Activated CD4-positive, alpha-beta memory T cell treated with anti-CD3 and anti-CD28 coated beads, Interleukin-2, amount 10 ng/mL, durations not matched to agents 7 days and 5 days (primary cell): ENCODE measurements around the gene CCDC171. TPM values are rescaled to one million over a fixed set of nuclear protein-coding genes. Genes with fewer than 3 reads are reported as not detected.

ENCODE experiments used
- CTCF ChIA-PET: fragments of 350-600 bp; sonication (Branson Sonifier 250); formaldehyde crosslinking; loops from one replicate; lab custom pipeline; 2021; ENCODE audit warnings: antibody characterized with exemption, inconsistent platforms; lab: Charles Lee
- POLR2A ChIA-PET: fragments of 350-600 bp; sonication (Branson Sonifier 250); formaldehyde crosslinking; loops from one replicate; lab custom pipeline; 2021; ENCODE audit warnings: antibody characterized with exemption; lab: Charles Lee
- DNase-seq: peaks from one replicate; pipeline ENCODE4 v3.0.0-alpha.2; 2020
- H3K27ac Mint-ChIP-seq: one replicate; pipeline ENCODE4 v1.8.0; 2021; ENCODE audit warnings: mild to moderate bottlenecking, mixed read lengths
- H3K27me3 Mint-ChIP-seq: one replicate; pipeline ENCODE4 v1.8.0; 2021; ENCODE audit warnings: mixed read lengths
- H3K36me3 Mint-ChIP-seq: one replicate; pipeline ENCODE4 v1.8.0; 2021; ENCODE audit warnings: low read depth, mixed read lengths
- H3K4me1 Mint-ChIP-seq: one replicate; pipeline ENCODE4 v1.8.0; 2021; ENCODE audit warnings: mixed read lengths
- H3K4me3 Mint-ChIP-seq: one replicate; pipeline ENCODE4 v1.8.0; 2021; ENCODE audit warnings: mild to moderate bottlenecking, mixed read lengths
- H3K9me3 Mint-ChIP-seq: one replicate; pipeline ENCODE4 v1.8.0; 2021; ENCODE audit warnings: mixed read lengths
- total RNA-seq, 2 experiments: library from RNA; stranded (reverse); gene quantifications; one replicate each; pipeline ENCODE4 v1.2.3, GENCODE V29; 2021

Gene CCDC171
- total RNA-seq, 2 experiments from 2014 or later = 2.1 to 2.5 TPM

DNA sequence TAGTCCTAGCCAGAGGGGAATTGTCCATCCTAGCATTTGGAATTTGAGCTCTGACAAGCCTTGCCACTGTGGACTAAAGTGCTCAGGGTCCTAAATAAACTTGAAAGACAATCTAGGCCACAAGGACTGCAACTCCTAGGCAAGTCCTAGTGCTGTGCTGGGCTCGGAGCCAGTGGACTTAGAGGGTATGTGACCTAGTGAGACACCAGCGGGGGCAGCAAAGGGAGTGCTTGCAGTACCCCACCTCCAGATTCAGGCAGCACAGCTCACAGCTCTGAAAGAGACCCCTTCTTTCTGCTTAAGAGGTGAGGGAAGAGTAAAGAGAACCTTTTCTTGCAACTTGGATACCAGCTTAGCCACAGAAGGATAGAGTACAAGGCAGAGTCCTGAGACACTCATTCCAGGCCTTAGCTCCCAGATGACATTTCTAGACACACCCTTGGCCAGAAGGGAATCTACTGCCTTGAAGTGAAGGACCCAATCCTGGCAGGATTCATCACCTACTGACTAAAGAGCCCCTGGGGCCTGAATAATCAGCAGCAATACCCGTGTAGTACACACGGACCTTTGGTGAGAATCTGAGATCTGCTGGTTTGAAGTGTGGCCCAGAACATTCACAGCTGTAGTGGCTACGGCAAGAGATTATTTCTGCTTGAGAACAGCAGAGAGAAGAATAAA, 164.6 kb downstream of the CCDC171 start:
- H3K9me3 Mint-ChIP-seq = no peaks in the 10 kb centered on the region
- no peaks in the 10 kb centered on the region for H3K36me3 Mint-ChIP-seq
- no peak for DNase-seq
- POLR2A ChIA-PET = no interaction called here
- no peak overlapping the region for H3K27ac Mint-ChIP-seq
- H3K4me3 Mint-ChIP-seq = no peak overlapping the region
- H3K27me3 Mint-ChIP-seq = no peaks in the 10 kb centered on the region
- H3K4me1 Mint-ChIP-seq = no peaks in the 10 kb centered on the region
- CTCF ChIA-PET = no interaction called here

DNA sequence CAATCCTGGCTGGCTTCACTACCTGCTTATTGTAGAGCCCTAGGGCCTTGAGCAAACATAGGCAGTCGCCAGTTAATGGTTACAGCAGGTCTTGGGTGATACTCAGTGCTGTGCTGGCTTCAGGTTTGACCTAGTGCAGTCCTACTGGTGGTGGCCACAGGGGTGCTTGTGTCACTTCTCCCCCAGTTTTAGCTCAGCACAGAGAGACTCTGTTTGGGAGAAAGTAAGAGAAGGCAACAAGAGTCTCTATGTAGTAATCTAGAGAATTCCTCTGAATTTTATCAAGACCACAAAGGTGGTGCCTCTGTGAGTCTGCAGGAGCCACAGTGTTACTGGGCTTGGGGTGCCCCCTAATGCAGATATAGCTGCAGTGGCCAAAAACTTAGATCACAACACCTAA, 165.6 kb downstream of the CCDC171 start:
- no peaks in the 10 kb centered on the region for H3K27me3 Mint-ChIP-seq
- no peak for DNase-seq
- no peaks in the 10 kb centered on the region for H3K36me3 Mint-ChIP-seq
- no peaks in the 10 kb centered on the region for H3K4me1 Mint-ChIP-seq
- H3K9me3 Mint-ChIP-seq = no peaks in the 10 kb centered on the region
- CTCF ChIA-PET = no interaction called here
- H3K27ac Mint-ChIP-seq = no peak overlapping the region
- H3K4me3 Mint-ChIP-seq = no peak overlapping the region
- POLR2A ChIA-PET = no interaction called here

DNA sequence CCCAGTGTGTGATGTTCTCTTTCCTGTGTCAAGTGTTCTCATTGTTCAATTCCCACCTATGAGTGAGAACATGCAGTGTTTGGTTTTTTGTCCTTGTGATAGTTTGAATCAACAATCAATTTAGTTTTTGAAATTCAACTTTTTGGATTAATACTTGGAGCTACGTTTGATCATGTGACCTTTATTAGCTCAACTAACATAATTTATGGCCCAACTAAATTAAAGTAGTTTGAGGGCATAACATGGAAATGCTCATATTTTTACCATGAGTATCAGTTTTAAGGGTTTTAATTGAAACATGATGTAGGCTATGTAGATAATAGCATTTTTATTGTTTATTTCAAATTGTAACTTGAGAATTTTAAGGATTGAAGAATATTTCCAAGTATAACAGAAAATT, 168.0 kb downstream of the CCDC171 start:
- Mint-ChIP-seq H3K36me3 (no peaks in the 10 kb centered on the region), H3K4me3 (no peak overlapping the region), H3K9me3 (no peaks in the 10 kb centered on the region), H3K27me3 (no peaks in the 10 kb centered on the region), H3K27ac (no peak overlapping the region), H3K4me1 (no peaks in the 10 kb centered on the region)
- ChIA-PET POLR2A (no interaction called here), CTCF (no interaction called here)
- DNase-seq = no peak

DNA sequence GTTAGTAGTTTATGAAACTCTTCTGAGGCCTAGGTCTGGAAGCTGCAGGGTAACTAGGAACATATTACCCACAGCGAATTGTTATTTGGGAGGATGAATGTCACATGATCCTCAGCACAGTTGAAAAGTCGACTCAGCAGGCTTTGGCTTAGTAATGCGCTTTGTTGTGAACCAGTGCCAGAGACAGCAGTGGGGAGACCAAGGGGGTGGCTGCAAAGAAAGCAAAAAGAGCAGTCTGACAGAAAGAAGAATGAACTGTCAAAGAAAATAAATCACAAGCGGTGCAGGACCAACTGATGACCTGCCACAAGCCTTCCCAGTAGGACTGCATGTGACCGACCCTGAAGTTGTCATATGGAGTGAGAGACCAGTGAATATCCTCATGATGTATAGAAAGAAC, 170.0 kb downstream of the CCDC171 start:
- no peaks in the 10 kb centered on the region for H3K4me1 Mint-ChIP-seq
- no peaks in the 10 kb centered on the region for H3K9me3 Mint-ChIP-seq
- H3K4me3 Mint-ChIP-seq = no peak overlapping the region
- no peaks in the 10 kb centered on the region for H3K27me3 Mint-ChIP-seq
- no peaks in the 10 kb centered on the region for H3K36me3 Mint-ChIP-seq
- CTCF ChIA-PET = no interaction called here
- POLR2A ChIA-PET = no interaction called here
- no peak for DNase-seq
- H3K27ac Mint-ChIP-seq = no peak overlapping the region

DNA sequence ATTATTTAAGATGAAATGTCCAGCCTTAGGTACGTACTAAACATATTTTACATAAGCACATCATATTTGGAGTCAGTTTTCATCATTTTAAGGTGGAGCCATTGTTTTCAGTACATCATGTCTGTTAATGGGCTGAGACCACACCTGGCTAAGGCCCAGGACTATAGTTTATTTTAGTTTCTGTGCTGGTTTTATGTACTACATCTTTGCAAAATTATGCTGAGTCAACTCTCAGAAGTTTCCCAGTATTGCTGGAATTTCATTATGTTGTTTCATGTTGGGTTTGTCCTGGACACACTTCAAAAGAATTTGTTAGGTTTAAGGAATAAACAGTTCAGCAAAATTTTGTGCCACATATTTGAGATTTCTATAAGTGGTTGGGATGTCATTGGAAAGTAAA, 171.2 kb downstream of the CCDC171 start:
- no peaks in the 10 kb centered on the region for H3K4me1 Mint-ChIP-seq
- POLR2A ChIA-PET = no interaction called here
- no peaks in the 10 kb centered on the region for H3K36me3 Mint-ChIP-seq
- no peak overlapping the region for H3K4me3 Mint-ChIP-seq
- CTCF ChIA-PET = no interaction called here
- H3K27me3 Mint-ChIP-seq = no peaks in the 10 kb centered on the region
- no peak overlapping the region for H3K27ac Mint-ChIP-seq
- DNase-seq = no peak
- H3K9me3 Mint-ChIP-seq = no peaks in the 10 kb centered on the region

DNA sequence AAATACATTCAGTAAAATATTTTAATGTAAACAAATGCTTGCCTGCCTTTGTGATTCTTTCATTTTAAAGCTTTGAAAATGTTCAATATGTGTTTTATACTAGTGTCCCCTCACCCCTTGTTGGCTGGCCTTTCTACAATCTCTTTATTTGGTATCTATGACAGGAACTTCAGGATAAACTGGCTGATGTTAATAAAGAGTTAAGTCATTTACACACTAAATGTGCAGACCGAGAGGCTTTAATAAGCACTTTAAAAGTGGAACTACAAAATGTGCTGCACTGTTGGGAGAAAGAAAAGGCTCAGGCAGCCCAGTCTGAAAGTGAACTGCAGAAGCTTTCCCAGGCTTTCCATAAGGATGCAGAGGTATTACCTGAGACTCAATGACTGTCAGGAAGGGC, 171.8 kb downstream of the CCDC171 start:
- Mint-ChIP-seq H3K4me3 (no peak overlapping the region), H3K36me3 (no peaks in the 10 kb centered on the region), H3K4me1 (no peaks in the 10 kb centered on the region), H3K27ac (no peak overlapping the region), H3K27me3 (no peaks in the 10 kb centered on the region), H3K9me3 (no peaks in the 10 kb centered on the region)
- no peak for DNase-seq
- ChIA-PET POLR2A (no interaction called here), CTCF (no interaction called here)

DNA sequence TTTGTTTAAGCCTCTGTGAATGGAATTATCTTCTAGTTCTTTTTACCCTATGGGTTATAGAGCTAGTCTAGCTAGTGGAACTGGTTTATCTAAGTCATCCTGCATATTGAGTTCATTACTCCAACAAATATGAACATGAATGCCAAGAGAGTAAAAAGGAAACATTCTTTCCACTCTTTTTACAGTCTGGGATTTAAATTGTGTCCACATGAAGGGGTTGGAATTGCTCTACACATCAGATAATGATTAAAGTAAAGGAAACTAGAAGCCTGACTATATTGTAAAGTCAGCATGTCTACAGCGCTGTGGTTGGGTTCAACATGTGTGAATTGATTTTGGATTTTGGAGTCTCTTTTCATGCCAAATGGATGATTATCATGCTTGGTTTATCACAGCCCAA, 173.1 kb downstream of the CCDC171 start:
- Mint-ChIP-seq H3K9me3 (no peaks in the 10 kb centered on the region), H3K4me1 (no peaks in the 10 kb centered on the region), H3K27me3 (no peaks in the 10 kb centered on the region), H3K36me3 (no peaks in the 10 kb centered on the region), H3K27ac (no peak overlapping the region), H3K4me3 (no peak overlapping the region)
- no peak for DNase-seq
- ChIA-PET CTCF (no interaction called here), POLR2A (no interaction called here)

DNA sequence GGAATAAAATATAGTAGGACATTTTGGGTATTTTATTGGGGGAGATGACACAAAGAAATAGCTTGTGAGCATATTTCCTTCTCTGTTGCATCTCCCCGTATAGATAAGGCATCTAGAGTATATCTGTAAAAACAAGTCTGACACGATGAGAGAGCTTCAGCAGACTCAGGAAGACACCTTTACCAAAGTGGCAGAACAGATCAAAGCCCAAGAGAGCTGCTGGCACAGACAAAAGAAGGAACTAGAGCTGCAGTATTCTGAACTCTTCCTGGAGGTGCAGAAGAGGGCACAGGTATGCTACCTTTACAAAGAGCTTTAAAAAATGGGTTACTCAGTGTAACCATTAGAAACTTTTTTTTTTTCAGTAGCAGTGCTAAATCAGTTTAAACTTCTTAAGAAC, 176.7 kb downstream of the CCDC171 start:
- H3K4me3 Mint-ChIP-seq = no peak overlapping the region
- H3K27ac Mint-ChIP-seq = no peak overlapping the region
- H3K27me3 Mint-ChIP-seq = no peaks in the 10 kb centered on the region
- no peaks in the 10 kb centered on the region for H3K36me3 Mint-ChIP-seq
- CTCF ChIA-PET = no interaction called here
- POLR2A ChIA-PET = interaction anchor here (0.6 kb wide), 1 partner anchor 16 kb away, joined by 3 read pairs; no protein-coding TSS in a partner anchor
- no peak for DNase-seq
- H3K9me3 Mint-ChIP-seq = no peaks in the 10 kb centered on the region
- no peaks in the 10 kb centered on the region for H3K4me1 Mint-ChIP-seq

DNA sequence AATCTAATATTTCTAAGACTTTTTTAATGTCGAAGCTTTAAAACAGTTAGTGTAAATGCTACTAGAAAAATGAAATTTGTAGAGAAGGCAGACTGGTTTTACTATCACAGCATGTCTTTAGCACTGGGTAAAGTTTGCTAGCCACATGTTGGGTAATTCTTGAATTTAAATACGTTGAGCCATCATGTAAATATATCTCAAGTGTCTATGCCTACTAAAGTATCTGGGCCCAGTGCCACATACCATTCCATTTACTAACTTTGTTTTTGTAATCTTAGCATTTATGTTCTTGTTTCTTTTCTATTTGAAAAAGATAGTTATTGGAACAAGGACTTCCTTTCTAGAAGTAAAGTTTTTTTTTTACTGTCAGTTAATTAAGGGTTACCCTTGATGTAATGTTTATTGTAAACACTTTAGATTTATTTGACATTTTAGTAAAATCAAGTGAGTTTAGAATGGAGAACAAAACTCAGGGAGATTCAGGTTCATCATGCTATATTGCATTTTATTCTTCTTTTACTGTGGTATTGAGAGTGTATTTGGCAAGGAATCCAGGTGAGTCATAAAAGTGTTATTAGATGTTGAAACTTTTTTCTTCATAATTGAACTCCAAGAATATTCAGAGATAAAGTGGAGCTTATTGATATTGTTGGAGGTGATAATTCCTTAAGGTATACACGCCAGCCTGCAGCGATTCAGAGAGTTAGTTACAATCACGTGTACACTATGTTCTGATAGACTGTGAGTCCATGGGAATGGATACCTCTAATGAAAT, 182.4 kb downstream of the CCDC171 start:
- no peak overlapping the region for H3K27ac Mint-ChIP-seq
- H3K36me3 Mint-ChIP-seq = no peaks in the 10 kb centered on the region
- CTCF ChIA-PET = no interaction called here
- no peaks in the 10 kb centered on the region for H3K9me3 Mint-ChIP-seq
- H3K4me3 Mint-ChIP-seq = no peak overlapping the region
- H3K27me3 Mint-ChIP-seq = no peaks in the 10 kb centered on the region
- POLR2A ChIA-PET = no interaction called here
- no peak for DNase-seq
- no peaks in the 10 kb centered on the region for H3K4me1 Mint-ChIP-seq

DNA sequence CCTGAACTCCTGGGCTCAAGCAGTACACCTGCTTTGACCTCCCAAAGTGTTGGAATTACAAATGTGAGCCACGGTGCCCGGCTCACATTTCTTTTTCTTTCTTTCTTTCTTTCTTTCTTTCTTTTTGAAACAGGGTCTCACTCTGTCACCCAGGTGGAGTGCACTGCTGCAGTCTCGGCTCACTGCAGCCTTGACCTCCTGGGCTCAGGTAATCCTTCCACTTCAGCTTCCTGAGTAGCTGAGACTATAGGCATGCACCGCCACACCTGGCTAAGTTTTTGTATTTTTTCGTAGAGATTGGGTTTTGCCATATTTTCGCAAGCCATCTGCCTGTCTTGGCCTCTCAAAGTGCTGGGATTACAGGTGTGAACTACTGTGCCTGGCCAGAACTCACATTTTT, 183.7 kb downstream of the CCDC171 start:
- Mint-ChIP-seq H3K4me1 (no peaks in the 10 kb centered on the region), H3K9me3 (no peaks in the 10 kb centered on the region), H3K36me3 (no peaks in the 10 kb centered on the region), H3K4me3 (no peak overlapping the region), H3K27me3 (no peaks in the 10 kb centered on the region), H3K27ac (no peak overlapping the region)
- CTCF ChIA-PET = no interaction called here
- no peak for DNase-seq
- POLR2A ChIA-PET = no interaction called here

DNA sequence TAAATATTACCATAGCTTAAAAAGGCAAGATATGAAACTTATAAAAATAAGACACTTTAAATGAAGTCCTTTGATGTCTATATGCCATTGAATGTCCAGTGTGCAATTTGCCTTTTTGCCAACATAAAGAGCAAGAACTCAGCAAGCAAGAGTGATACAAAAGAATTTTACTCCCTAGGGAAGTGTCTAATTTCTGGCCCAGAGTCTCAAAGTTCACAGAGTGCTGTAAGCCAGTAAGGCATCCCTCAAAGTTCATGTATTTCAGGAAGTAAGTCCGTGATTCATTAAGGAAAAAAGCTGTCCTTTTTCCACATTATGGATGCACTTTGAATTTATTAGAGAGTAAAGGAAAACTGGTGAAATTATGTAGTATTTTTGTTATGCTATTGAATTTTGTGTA, 185.2 kb downstream of the CCDC171 start:
- ChIA-PET CTCF (no interaction called here), POLR2A (no interaction called here)
- Mint-ChIP-seq H3K36me3 (no peaks in the 10 kb centered on the region), H3K9me3 (no peaks in the 10 kb centered on the region), H3K27me3 (no peaks in the 10 kb centered on the region), H3K27ac (no peak overlapping the region), H3K4me1 (no peaks in the 10 kb centered on the region), H3K4me3 (no peak overlapping the region)
- no peak for DNase-seq

DNA sequence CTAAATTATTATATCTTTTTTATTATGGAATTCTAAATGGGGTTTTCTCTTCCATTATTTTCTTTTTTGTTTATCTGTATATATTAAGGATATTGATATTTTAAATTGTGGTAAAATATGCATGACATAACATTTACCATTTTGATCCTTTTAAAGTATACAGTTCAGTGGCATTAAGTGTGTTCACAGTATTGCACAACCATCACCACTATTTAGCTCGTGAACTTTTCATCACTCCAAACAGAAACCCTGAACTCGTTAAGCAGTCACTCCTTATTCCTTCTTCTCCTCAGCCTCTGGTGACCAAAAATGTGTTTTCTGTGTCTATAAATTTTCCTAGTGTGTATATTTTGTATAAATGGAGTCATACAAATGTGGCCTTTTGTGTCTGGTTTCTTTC, 188.2 kb downstream of the CCDC171 start:
- no peak for DNase-seq
- no peaks in the 10 kb centered on the region for H3K27me3 Mint-ChIP-seq
- POLR2A ChIA-PET = no interaction called here

DNA sequence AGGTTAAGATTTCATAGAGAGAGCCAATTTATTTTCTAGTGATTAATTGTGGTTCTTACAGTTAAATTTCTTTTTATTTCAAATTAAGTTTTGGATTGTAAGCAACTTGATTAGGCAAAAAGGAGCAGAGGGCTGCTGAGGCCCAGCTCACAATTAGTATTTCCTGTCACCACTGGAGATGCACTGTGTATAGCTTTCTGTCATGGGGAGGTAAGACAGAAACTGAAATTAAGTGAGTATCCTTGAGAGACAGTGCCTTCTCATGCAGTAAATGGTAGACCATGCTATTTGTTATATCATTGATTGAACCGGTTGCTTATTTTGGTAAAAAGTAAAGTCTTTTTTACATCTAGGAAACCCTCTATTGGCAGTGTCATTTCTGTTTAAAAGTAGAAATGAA, 190.7 kb downstream of the CCDC171 start:
- DNase-seq = no peak
- Mint-ChIP-seq H3K36me3 (no peaks in the 10 kb centered on the region), H3K4me3 (no peak overlapping the region), H3K4me1 (no peaks in the 10 kb centered on the region), H3K27ac (no peak overlapping the region), H3K9me3 (peaks cover 7% of the 10 kb centered on the region), H3K27me3 (no peaks in the 10 kb centered on the region)
- ChIA-PET CTCF (no interaction called here), POLR2A (no interaction called here)

More for the DNA sequence above, 188.2 kb downstream of the CCDC171 start:
- H3K9me3 Mint-ChIP-seq = no peaks in the 10 kb centered on the region
- H3K36me3 Mint-ChIP-seq = no peaks in the 10 kb centered on the region
- CTCF ChIA-PET = no interaction called here
- H3K27ac Mint-ChIP-seq = no peak overlapping the region
- H3K4me3 Mint-ChIP-seq = no peak overlapping the region
- no peaks in the 10 kb centered on the region for H3K4me1 Mint-ChIP-seq

DNA sequence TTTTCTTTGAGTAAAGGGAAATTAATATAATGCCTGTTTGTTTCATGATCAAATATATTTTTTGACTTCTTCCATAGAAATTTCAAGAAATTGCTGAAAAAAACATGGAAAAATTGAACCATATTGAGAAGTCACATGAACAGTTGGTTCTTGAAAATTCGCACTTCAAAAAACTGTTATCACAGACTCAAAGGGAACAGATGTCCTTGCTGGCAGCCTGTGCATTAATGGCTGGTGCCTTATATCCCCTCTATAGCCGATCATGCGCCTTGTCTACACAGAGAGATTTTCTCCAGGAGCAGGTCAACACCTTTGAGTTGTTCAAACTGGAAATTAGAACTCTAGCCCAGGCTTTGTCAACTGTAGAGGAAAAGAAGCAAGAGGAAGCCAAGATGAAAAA, 191.4 kb downstream of the CCDC171 start:
- ChIA-PET POLR2A (no interaction called here), CTCF (no interaction called here)
- DNase-seq = no peak
- Mint-ChIP-seq H3K36me3 (no peaks in the 10 kb centered on the region), H3K27me3 (no peaks in the 10 kb centered on the region), H3K9me3 (peaks cover 7% of the 10 kb centered on the region), H3K4me1 (no peaks in the 10 kb centered on the region), H3K27ac (no peak overlapping the region), H3K4me3 (no peak overlapping the region)
